Measurements from ENCODE around the gene ZNF366.

GRCh38 chr5:72433522-72433921 lies 73.7 kb downstream of the ZNF366 start:
- no peak for TF ChIP-seq CTCF (conservative IDR thresholded peaks at IDR 0.05; ENCODE audit: low read length)
- TF ChIP-seq EZH2phosphoT487 (IDR thresholded peaks at IDR 0.05; ENCODE audit: borderline replicate concordance) = no peak
